SK-N-DZ (cell line): ENCODE measurements around the gene ARL10.
"Not testable (repeated sequence)": the region's sequence is repeated elsewhere in the genome, so short reads cannot be mapped to it uniquely, and the experiment has no call there.

Source experiments
- DNase-seq: peaks from one replicate; pipeline ENCODE4 v3.0.0-alpha.2; 2015; ENCODE audit warnings: low spot score

The ARL10 gene

GRCh38 chr5:176388444-176389134 lies 23.3 kb downstream of the ARL10 start, which contains the start of the genes HIGD2A and NOP16:
TSS of gene HIGD2A (plus strand) at chr5:176388751. CDS start at chr5:176388820, 69 bp downstream.
TSS of gene NOP16 (minus strand) at chr5:176388598. CDS start at chr5:176388539, 59 bp downstream.
- peak; percentile 99 for DNase-seq

GRCh38 chr5:176389135-176390123 lies 24.1 kb downstream of the ARL10 start:
- DNase-seq: no peak

- DNase-seq: no peak
These were observed 26.2 kb downstream of the ARL10 start for GRCh38 chr5:176391479-176391878.

GRCh38 chr5:176391999-176392398 lies 26.7 kb downstream of the ARL10 start:
- DNase-seq: no peak

- DNase-seq: no peak
These were observed 27.2 kb downstream of the ARL10 start for GRCh38 chr5:176392526-176392925.

- DNase-seq: no peak
These were observed 28.8 kb downstream of the ARL10 start for GRCh38 chr5:176394096-176394495.

- DNase-seq: no peak
These were observed 29.8 kb downstream of the ARL10 start for GRCh38 chr5:176394881-176395675.

GRCh38 chr5:176396330-176396729 lies 31.0 kb downstream of the ARL10 start:
- peak; percentile 75 for DNase-seq

GRCh38 chr5:176397736-176398420 lies 32.6 kb downstream of the ARL10 start:
- DNase-seq: no peak

- no peak for DNase-seq
These were observed 35.3 kb downstream of the ARL10 start for GRCh38 chr5:176400382-176401156.

- DNase-seq: no peak
These were observed 36.3 kb downstream of the ARL10 start for GRCh38 chr5:176401281-176402205.

GRCh38 chr5:176405656-176406435 lies 40.6 kb downstream of the ARL10 start:
- no peak for DNase-seq

GRCh38 chr5:176406436-176407052 lies 41.3 kb downstream of the ARL10 start:
- DNase-seq: no peak

- DNase-seq: no peak
These were observed 42.4 kb downstream of the ARL10 start for GRCh38 chr5:176407456-176408251.

- DNase-seq: not testable (repeated sequence)
These were observed 42.9 kb downstream of the ARL10 start for GRCh38 chr5:176408252-176408573.

GRCh38 chr5:176408590-176408989 lies 43.3 kb downstream of the ARL10 start:
- no peak for DNase-seq

- no peak for DNase-seq
These were observed 44.5 kb downstream of the ARL10 start for GRCh38 chr5:176409765-176410164.
